Measurements from ENCODE around the gene CFAP299.
A peak's percentile ranks its signal among the peaks of the same experiment; 100 is the strongest.

CFAP299 gene

DNA sequence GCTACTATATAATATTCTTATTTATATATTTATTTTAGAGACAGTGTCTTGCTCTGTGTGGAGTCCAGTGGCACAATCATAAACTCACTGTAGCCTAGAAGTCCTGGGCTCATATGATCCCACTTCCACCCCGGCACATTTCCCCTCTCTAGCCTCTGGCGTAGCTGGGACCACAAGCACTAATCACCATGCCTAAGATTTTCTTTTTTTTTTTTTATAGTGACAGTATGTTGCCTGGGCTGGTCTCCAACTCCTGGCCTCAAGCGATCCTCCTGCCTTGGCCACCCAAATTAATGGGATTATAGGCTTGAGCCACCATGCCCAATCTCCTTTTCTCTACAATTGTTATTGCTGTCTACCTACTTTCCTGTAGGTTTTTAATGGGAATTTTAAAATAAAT lies 620.9 kb downstream of the CFAP299 start:
- DNase-seq, result no peak

DNA sequence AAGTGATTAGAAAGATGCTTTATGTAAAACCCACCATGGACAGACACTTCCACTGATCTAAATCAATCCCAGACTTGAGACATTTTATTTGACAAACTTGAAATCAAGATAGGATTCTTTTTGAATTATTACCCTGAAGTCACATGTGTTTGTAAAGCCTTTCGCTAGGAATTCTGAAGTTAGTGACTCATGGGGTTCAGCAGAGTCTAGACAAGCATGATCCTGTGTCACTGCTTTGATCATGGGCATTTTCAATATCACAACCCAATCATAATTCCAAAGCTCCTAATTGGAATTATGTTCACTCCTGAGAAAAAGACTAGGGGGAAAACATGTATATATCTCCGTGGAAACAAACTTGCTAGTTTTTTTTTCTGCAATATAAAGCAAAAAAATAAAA lies 627.5 kb downstream of the CFAP299 start:
- DNase-seq, result no peak

DNA sequence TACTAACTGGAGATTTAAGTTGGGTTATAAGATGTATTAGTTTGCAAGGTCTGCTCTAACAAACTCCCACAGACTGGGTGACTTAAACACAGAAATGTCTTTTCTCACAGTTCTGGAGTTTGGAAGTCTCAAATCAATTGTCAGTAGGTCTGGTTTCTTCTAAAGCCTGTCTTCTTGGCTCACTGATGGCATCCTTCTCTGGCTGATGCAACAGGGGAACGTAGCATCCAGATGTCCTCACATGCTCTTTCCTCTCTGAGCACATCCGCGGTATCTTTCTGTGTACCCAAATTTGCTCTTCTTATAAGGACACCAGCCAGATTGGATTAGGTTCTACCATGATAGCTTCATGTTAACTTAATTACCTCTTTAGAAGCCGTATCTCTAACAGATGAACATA lies 631.8 kb downstream of the CFAP299 start:
- DNase-seq, result no peak

DNA sequence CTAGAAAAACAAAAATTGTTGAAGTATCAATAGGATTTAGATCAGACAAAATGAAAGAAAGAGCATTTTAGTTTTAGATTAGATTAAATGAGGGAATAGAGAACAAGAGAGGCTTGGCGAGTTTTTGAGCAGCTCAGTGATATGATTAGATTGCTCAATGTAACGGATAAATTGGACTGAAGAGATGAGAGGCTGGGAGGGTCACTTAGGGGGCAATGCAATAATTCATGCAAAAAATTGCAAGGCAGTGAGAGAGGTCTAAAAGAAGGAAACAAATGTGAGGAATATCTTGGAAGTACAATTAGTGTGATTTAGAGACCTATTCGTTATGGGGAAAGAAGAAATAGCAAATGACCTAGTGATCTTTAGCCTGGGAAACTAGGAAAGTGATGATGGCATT lies 644.7 kb downstream of the CFAP299 start:
- DNase-seq, result no peak

DNA sequence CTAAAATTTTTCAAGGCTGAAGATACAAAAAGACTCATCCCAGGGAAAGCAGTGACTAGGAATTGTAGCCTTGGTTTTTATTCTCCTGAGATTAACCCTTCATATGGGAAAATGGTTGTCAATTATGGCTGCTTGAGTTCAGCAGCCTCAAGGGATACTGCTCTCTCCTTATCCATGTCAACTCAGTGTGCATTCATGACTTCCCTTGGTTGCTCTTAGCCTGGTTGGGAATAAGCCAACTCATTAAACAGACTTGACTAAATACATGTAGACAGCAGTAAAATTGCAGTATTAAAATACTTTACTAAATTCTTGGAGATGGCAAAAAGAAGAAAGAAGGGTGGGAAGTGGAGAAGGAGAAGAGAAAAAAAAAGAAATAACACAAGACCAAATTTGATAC lies 650.5 kb downstream of the CFAP299 start:
- no peak for DNase-seq

DNA sequence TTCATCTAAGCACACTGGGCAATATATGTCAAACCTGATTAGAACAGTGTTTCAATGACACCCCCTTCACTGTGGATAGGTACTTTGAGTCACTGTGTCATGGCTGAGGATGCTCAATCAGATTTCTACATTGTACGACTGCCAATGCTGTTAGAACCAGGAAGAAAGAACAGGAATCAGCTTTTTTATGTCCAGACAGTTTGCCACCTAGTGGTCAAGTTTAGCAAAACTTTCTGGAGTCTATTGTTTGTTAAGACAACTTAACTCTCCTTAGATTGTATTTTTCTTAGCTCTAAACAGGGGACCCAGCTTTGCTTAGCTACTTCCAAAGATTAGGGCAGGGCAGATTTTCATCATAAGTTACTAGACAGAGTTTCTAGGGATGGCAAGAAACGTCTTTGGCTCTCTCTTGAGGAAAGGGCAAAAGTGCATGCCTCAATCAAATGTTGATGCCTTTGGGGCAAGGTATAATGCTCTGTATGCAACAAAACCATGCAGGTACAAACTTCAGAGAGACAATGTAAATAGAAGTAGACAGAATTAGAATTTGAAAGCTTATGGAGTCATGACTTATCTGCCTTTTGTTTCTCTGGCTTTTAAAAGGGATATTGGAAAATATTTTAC lies 654.5 kb downstream of the CFAP299 start:
- DNase-seq, result peak; percentile 58

DNA sequence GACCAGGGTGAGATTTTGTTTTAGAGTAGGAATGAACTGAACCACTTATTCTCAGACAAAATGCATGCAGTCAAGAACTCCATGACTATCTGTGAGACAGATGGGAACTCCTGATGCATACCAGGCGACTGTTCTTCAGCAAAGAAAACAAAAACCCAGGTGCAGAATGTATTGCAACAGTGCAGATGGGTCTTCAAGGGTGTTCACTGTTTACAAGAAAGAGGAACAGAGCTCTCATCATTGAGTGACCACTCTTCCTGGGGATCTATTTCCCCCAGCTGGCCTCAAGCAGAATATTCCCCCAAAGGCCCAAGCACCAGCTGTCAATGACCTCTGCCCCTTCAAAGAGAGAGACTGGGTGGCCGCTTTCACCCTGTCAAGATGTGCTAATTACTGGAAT lies 655.3 kb downstream of the CFAP299 start:
- no peak for DNase-seq

DNA sequence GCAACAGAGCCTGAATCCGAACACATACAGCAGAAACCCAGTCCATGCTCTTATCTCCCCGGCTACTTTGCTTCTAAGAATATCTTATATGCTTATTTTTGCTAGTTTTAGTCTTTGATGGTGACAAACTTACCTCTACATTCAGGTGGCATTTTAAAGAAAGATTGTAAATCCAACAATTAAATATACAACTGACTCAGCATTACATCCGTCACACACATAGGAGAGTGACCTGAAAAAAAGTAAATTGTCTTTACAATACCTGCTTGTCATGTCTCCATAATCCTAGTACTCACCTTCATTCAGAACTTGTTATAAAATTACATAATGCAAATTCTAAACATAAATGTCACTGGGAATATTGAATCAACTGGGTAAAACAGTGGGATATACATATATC lies 664.4 kb downstream of the CFAP299 start:
- no peak for DNase-seq

DNA sequence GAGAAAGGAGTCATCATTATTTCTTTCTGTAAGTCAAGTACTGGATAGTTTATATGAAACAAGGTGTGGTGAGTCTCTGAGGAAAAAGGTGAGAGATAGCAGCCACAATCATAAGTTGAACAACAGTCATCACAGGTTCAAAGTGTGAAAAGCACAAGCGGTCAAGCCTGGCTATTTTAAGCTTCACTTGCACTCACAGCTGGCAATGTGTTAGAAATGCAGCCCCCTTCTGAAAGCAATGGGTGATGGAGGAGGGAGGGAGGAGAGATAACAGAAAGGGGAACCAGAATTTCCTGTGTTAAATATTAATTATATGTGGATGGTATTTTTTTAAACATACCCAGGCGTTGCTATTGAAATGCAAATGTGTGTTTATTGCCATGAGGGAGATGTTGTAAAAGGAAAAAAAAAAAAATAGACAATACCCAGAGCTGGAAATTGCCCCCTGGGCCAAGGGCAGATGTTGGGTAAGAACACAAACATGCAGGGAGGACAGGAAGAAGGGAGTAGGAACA lies 668.1 kb downstream of the CFAP299 start:
- DNase-seq, result no peak

DNA sequence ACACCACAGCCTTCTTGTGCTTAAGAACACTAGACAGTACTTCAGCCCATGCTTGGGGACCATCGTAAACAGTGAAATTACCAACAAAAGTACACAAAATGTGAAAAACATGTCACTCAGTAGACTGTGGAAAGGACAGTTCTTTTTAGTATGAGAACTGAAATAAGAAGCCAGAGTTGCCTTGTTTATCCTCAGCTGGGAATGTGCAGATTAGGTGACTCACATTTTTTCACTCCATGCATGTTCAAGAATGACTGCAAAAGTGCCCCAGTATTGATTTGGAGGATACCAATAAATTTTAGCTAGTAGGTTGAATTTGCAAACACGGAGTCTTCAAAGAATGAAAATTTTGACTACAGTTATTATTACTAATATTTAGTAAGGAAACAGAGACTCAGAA lies 671.9 kb downstream of the CFAP299 start:
- no peak for DNase-seq

Measured in islet precursor cell (in vitro differentiated cells).